ENCODE results near the gene JAK2. TPM values are rescaled to one million over a fixed set of nuclear protein-coding genes. Genes with fewer than 3 reads are reported as not detected.

Gene JAK2
- polyA plus RNA-seq, 1 donor = 12.9 TPM

DNA sequence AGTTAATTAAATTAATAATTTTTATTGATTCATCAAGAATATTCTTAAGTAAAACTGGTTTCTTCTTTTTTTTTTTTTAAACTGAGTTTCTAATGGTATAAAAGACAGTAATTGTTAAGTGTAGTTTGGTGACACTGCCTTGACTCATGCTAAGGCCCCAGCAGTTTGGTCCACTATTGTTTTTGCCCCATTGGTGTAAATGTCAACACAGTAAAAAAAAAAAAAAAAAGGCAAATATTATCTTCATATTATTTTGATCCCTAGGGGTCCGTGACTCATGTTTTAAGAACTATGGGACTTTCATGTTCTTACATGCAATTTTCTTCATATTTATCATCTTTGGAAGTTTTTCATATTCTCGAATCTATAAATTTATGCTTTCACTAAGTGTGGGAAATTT, 29.2 kb upstream of the JAK2 start:
- DNase-seq = no peak
- Histone ChIP-seq H3K27ac (ENCODE audit: low read length) (no peak overlapping the region), H3K27me3 (ENCODE audit: control insufficient read depth, insufficient read depth, low read length) (no peaks in the 10 kb centered on the region), H3K36me3 (ENCODE audit: control insufficient read depth, insufficient read depth, low read length) (no peaks in the 10 kb centered on the region), H3K9me3 (ENCODE audit: control insufficient read depth, low read depth, low read length) (no peaks in the 10 kb centered on the region), H3K4me3 (ENCODE audit: low read length) (no peak overlapping the region), H3K4me1 (ENCODE audit: control insufficient read depth, insufficient read depth, low read length) (no peaks in the 10 kb centered on the region)
- 86% methylated on average over 1 of the region's 2 CpGs for WGBS (ENCODE audit: insufficient coverage, low lambda C conversion rate)

DNA sequence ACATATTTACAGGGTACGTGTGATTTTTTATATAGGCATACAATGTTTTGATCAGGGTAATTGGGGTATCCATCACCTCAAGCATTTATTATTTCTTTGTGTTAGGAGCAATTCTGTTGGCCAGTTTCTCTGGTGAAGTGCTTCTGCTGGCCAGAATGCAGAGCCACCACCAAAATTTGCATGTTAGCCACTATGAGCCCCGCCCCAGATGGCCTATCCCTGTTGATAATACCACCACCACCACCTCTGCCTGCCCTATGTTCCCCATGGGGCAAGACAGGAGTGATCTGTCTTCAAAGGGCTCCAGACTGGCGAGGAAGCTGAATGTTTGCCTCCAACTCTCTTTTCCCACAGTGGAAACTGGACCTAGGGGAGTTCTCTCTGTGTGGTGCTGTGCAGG, 26.0 kb upstream of the JAK2 start:
- DNase-seq = no peak
- WGBS (ENCODE audit: insufficient coverage, low lambda C conversion rate) = no CpG with 5 or more reads among the region's 3 CpGs
- no peaks in the 10 kb centered on the region for H3K9me3 ChIP-seq (ENCODE audit: control insufficient read depth, low read depth, low read length)
- no peaks in the 10 kb centered on the region for H3K4me1 ChIP-seq (ENCODE audit: control insufficient read depth, insufficient read depth, low read length)
- H3K36me3 ChIP-seq (ENCODE audit: control insufficient read depth, insufficient read depth, low read length) = no peaks in the 10 kb centered on the region
- no peaks in the 10 kb centered on the region for H3K27me3 ChIP-seq (ENCODE audit: control insufficient read depth, insufficient read depth, low read length)
- no peak overlapping the region for H3K27ac ChIP-seq (ENCODE audit: low read length)
- no peak overlapping the region for H3K4me3 ChIP-seq (ENCODE audit: low read length)

GRCh38 chr9:4962085-4962484, 23.0 kb upstream of the JAK2 start:
- H3K9me3 ChIP-seq (ENCODE audit: control insufficient read depth, low read depth, low read length) = no peaks in the 10 kb centered on the region
- H3K27ac ChIP-seq (ENCODE audit: low read length) = no peak overlapping the region
- no peaks in the 10 kb centered on the region for H3K27me3 ChIP-seq (ENCODE audit: control insufficient read depth, insufficient read depth, low read length)
- H3K4me3 ChIP-seq (ENCODE audit: low read length) = no peak overlapping the region
- 95% methylated on average over 2 of the region's 2 CpGs for WGBS (ENCODE audit: insufficient coverage, low lambda C conversion rate)
- no peak for DNase-seq
- no peaks in the 10 kb centered on the region for H3K36me3 ChIP-seq (ENCODE audit: control insufficient read depth, insufficient read depth, low read length)
- no peaks in the 10 kb centered on the region for H3K4me1 ChIP-seq (ENCODE audit: control insufficient read depth, insufficient read depth, low read length)

- Histone ChIP-seq H3K4me1 (ENCODE audit: control insufficient read depth, insufficient read depth, low read length) (no peaks in the 10 kb centered on the region), H3K36me3 (ENCODE audit: control insufficient read depth, insufficient read depth, low read length) (no peaks in the 10 kb centered on the region), H3K27ac (ENCODE audit: low read length) (no peak overlapping the region), H3K4me3 (ENCODE audit: low read length) (no peak overlapping the region), H3K9me3 (ENCODE audit: control insufficient read depth, low read depth, low read length) (no peaks in the 10 kb centered on the region), H3K27me3 (ENCODE audit: control insufficient read depth, insufficient read depth, low read length) (no peaks in the 10 kb centered on the region)
- DNase-seq = no peak
These were observed 20.5 kb upstream of the JAK2 start for GRCh38 chr9:4964540-4964939.

- H3K27me3 ChIP-seq (ENCODE audit: control insufficient read depth, insufficient read depth, low read length) = no peaks in the 10 kb centered on the region
These were observed 19.8 kb upstream of the JAK2 start for GRCh38 chr9:4965174-4965821.

GRCh38 chr9:4967523-4967922, 17.5 kb upstream of the JAK2 start:
- WGBS (ENCODE audit: insufficient coverage, low lambda C conversion rate) = no CpG with 5 or more reads among the region's 3 CpGs
- no peak overlapping the region for H3K4me3 ChIP-seq (ENCODE audit: low read length)
- no peak for DNase-seq
- no peaks in the 10 kb centered on the region for H3K27me3 ChIP-seq (ENCODE audit: control insufficient read depth, insufficient read depth, low read length)
- H3K36me3 ChIP-seq (ENCODE audit: control insufficient read depth, insufficient read depth, low read length) = no peaks in the 10 kb centered on the region
- no peaks in the 10 kb centered on the region for H3K9me3 ChIP-seq (ENCODE audit: control insufficient read depth, low read depth, low read length)
- H3K4me1 ChIP-seq (ENCODE audit: control insufficient read depth, insufficient read depth, low read length) = no peaks in the 10 kb centered on the region
- H3K27ac ChIP-seq (ENCODE audit: low read length) = no peak overlapping the region

More at GRCh38 chr9:4965174-4965821, 19.8 kb upstream of the JAK2 start:
- WGBS (ENCODE audit: insufficient coverage, low lambda C conversion rate) = no CpG with 5 or more reads among the region's 2 CpGs
- H3K9me3 ChIP-seq (ENCODE audit: control insufficient read depth, low read depth, low read length) = no peaks in the 10 kb centered on the region
- no peaks in the 10 kb centered on the region for H3K36me3 ChIP-seq (ENCODE audit: control insufficient read depth, insufficient read depth, low read length)
- H3K27ac ChIP-seq (ENCODE audit: low read length) = no peak overlapping the region
- H3K4me3 ChIP-seq (ENCODE audit: low read length) = no peak overlapping the region
- no peak for DNase-seq
- no peaks in the 10 kb centered on the region for H3K4me1 ChIP-seq (ENCODE audit: control insufficient read depth, insufficient read depth, low read length)

GRCh38 chr9:4969130-4969529, 15.9 kb upstream of the JAK2 start:
- no peaks in the 10 kb centered on the region for H3K27me3 ChIP-seq (ENCODE audit: control insufficient read depth, insufficient read depth, low read length)
- no CpG with 5 or more reads among the region's 1 CpG for WGBS (ENCODE audit: insufficient coverage, low lambda C conversion rate)
- no peaks in the 10 kb centered on the region for H3K9me3 ChIP-seq (ENCODE audit: control insufficient read depth, low read depth, low read length)
- no peak for DNase-seq
- no peaks in the 10 kb centered on the region for H3K4me1 ChIP-seq (ENCODE audit: control insufficient read depth, insufficient read depth, low read length)
- H3K27ac ChIP-seq (ENCODE audit: low read length) = no peak overlapping the region
- H3K4me3 ChIP-seq (ENCODE audit: low read length) = no peak overlapping the region
- no peaks in the 10 kb centered on the region for H3K36me3 ChIP-seq (ENCODE audit: control insufficient read depth, insufficient read depth, low read length)

GRCh38 chr9:4970970-4971641, 14.0 kb upstream of the JAK2 start:
- Histone ChIP-seq H3K27ac (ENCODE audit: low read length) (no peak overlapping the region), H3K27me3 (ENCODE audit: control insufficient read depth, insufficient read depth, low read length) (no peaks in the 10 kb centered on the region), H3K36me3 (ENCODE audit: control insufficient read depth, insufficient read depth, low read length) (no peaks in the 10 kb centered on the region), H3K4me3 (ENCODE audit: low read length) (no peak overlapping the region), H3K4me1 (ENCODE audit: control insufficient read depth, insufficient read depth, low read length) (no peaks in the 10 kb centered on the region), H3K9me3 (ENCODE audit: control insufficient read depth, low read depth, low read length) (no peaks in the 10 kb centered on the region)
- no peak for DNase-seq
- WGBS (ENCODE audit: insufficient coverage, low lambda C conversion rate) = 90% methylated on average over 3 of the region's 8 CpGs

- no CpG with 5 or more reads among the region's 1 CpG for WGBS (ENCODE audit: insufficient coverage, low lambda C conversion rate)
- H3K4me1 ChIP-seq (ENCODE audit: control insufficient read depth, insufficient read depth, low read length) = no peaks in the 10 kb centered on the region
- DNase-seq = no peak
- H3K27ac ChIP-seq (ENCODE audit: low read length) = no peak overlapping the region
- no peaks in the 10 kb centered on the region for H3K36me3 ChIP-seq (ENCODE audit: control insufficient read depth, insufficient read depth, low read length)
- no peak overlapping the region for H3K4me3 ChIP-seq (ENCODE audit: low read length)
- no peaks in the 10 kb centered on the region for H3K27me3 ChIP-seq (ENCODE audit: control insufficient read depth, insufficient read depth, low read length)
- no peaks in the 10 kb centered on the region for H3K9me3 ChIP-seq (ENCODE audit: control insufficient read depth, low read depth, low read length)
These were observed 11.8 kb upstream of the JAK2 start for GRCh38 chr9:4973246-4973645.

GRCh38 chr9:4973902-4974301, 11.2 kb upstream of the JAK2 start:
- Histone ChIP-seq H3K4me1 (ENCODE audit: control insufficient read depth, insufficient read depth, low read length) (no peaks in the 10 kb centered on the region), H3K9me3 (ENCODE audit: control insufficient read depth, low read depth, low read length) (no peaks in the 10 kb centered on the region), H3K4me3 (ENCODE audit: low read length) (no peak overlapping the region), H3K36me3 (ENCODE audit: control insufficient read depth, insufficient read depth, low read length) (no peaks in the 10 kb centered on the region), H3K27me3 (ENCODE audit: control insufficient read depth, insufficient read depth, low read length) (no peaks in the 10 kb centered on the region), H3K27ac (ENCODE audit: low read length) (no peak overlapping the region)
- WGBS (ENCODE audit: insufficient coverage, low lambda C conversion rate) = no CpG with 5 or more reads among the region's 1 CpG
- no peak for DNase-seq

DNA sequence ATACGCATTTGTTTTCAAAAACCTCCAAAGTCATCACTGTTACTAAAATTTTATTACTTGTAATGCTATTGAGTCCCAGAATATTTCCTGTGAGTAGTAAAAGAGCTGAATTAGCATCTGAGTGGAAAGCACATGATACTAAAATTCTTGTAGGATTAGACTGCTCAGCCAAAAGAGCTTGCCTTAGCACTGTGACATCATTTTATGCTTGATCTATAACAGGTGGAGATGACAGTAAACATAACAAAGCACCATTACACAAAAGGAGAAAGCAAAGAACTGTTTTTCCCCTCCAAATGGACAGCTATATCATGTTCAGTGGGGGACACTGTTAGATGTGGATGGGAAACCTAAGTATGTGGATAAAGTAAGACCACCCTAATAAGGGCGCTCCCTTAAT, 5.8 kb upstream of the JAK2 start:
- H3K9me3 ChIP-seq (ENCODE audit: control insufficient read depth, low read depth, low read length) = no peaks in the 10 kb centered on the region
- no peak for DNase-seq
- peaks cover 7% of the 10 kb centered on the region for H3K4me1 ChIP-seq (ENCODE audit: control insufficient read depth, insufficient read depth, low read length)
- H3K27ac ChIP-seq (ENCODE audit: low read length) = no peak overlapping the region
- H3K36me3 ChIP-seq (ENCODE audit: control insufficient read depth, insufficient read depth, low read length) = no peaks in the 10 kb centered on the region
- H3K27me3 ChIP-seq (ENCODE audit: control insufficient read depth, insufficient read depth, low read length) = no peaks in the 10 kb centered on the region
- WGBS (ENCODE audit: insufficient coverage, low lambda C conversion rate) = no CpG with 5 or more reads among the region's 2 CpGs
- H3K4me3 ChIP-seq (ENCODE audit: low read length) = no peak overlapping the region
